ENCODE measurements around the gene MORN5. TPM values are rescaled to one million over a fixed set of nuclear protein-coding genes. Genes with fewer than 3 reads are reported as not detected.

Gene MORN5
- not detected in 2 replicates for total RNA-seq

GRCh38 chr9:122159026-122159924 is at the start of gene MORN5, which contains the start of gene NDUFA8:
Gene MORN5 (plus strand): TSS chr9:122159908. CDS start chr9:122159973, 65 bp downstream.
Gene NDUFA8 (minus strand): TSS chr9:122159779. CDS start chr9:122159677, 102 bp downstream.

GRCh38 chr9:122228568-122229484 is 69.1 kb downstream of the MORN5 start, which contains the start of gene LHX6:
Gene LHX6 (minus strand): TSS chr9:122228957. CDS start chr9:122228740, 217 bp downstream.

Small RNA genes lying within 50 kb of the gene (small RNA-seq; reads per million reads assigned to genes)
- not detected for gene MIR4478

Other genes with a start within 250 kb of the MORN5 start
- gene TTLL11, start 66.6 kb upstream of the MORN5 start, total RNA-seq, result 6.3 and 7.1 TPM in 2 replicates
- gene NDUFA8, start 129 bp upstream of the MORN5 start, total RNA-seq, result 15.3 and 27.2 TPM in 2 replicates
- 0.33 TPM in 1 of 2 replicates, not detected in the other for gene LHX6, start 69.0 kb downstream of the MORN5 start, total RNA-seq
- gene RBM18, start 104.9 kb downstream of the MORN5 start, total RNA-seq, result 7.5 and 8.4 TPM in 2 replicates
- gene MRRF, start 105.0 kb downstream of the MORN5 start, total RNA-seq, result 41.9 and 42.0 TPM in 2 replicates
- under 0.01 and 0.33 TPM in 2 replicates for gene PTGS1, start 211.1 kb downstream of the MORN5 start, total RNA-seq

Measured in placental epithelial cell (primary cell).